ENCODE data around the gene YY1.

The YY1 gene

DNA sequence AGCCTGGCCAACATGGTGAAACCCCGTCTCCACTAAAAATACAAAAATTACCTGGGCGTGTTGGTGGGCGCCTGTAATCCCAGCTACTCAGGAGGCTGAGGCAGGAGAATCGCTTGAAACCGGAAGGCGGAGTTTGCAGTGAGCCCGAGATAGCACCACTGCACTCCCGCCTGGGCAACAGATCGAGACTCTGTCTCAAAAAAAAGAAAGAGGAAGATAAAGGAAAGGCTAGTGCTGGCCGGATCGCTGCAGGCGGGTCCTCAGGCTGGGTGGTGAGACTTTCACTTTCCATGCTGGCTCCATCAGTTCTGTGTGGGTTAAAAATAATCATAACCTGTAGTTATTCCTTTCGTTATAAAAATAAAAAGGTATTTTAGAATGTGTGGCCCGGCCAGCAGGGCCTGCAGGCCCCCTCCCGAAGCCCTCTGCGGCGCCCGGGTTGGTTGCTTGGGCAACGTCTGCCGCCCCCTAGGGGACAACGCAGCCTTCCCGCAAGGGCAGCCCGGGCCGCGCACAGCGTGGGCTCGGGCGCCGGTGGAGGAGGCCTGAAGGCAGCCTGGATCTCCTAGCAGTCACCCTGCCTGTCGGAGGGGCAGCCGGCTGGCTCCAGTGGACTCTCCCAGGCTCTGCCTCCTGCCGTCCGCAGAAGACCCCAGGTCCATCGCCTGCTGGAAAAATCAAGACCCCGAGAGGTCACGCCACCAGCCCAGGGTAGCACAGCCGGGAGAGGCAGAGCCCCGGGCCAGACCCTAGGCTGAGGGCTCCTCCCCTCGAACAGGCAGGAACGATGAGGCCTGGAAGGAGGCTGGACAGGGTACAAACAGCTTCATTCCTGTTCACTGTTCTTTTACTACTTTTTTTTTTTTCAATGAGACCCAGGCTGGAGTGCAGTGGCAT, 79.2 kb downstream of the YY1 start:
- no peak for DNase-seq

DNA sequence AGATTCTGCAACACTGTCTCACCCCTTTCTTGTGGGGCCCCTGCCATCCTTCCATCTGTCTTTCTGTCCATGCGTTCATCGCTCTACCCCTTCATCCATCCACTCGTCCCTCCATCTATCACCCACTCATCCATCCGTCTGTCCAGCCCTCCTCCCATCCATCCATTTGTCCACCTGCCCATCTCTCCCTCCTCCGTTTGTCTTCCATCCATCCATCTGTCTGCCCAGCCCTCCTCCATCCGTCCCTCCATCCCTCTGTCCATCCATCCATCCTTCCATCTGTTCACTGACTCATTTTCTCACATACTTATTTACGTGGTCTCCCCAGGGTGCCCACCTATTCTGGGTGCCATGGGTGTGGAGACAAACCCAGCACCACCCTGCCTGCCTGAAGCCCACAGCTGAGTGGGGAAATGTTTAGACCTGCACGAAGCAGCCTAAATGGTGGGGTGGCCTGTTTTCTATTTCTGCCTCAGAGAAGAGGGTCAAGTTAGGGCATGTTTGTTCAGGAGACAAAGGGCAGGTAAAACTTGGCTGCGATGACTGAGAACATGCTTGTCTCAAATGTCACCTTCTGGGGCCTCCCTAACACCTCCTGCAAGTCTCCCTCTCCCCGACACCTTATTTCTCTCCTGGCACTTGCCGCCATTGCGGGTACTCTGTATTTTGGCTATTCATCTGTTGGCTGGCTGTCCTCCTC, 81.4 kb downstream of the YY1 start:
- DNase-seq = no peak

DNA sequence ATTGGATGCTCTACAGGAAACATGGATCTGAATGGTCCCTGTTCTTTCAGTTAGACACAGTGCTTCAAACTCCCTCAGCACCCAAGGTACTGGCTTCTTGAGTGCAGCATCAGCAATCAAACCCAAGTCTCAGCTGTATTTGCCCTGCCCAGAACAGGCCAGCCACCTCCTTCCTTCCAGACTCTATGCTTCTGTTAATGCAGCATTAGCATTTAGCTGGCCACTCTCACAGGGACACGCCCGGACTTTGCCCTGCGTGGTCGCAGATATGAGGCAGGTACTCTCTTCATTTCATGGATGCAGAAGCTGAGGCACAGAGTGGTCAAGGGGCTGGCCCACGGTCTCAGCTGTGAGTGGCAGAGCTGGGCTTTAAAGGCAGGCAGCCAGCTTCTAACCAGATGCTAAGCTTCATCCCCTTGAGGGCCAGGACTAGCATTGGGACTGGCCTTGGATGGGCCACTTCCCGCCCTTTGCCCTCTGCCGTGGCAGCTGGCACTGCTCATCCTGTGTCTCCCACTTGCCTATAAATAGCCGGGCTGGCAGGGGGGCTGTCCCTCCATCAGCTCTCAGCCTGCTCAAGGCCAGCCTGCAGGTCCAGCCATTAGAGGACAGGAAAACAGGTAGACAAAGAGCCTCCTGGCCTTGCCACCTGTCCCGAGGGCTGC, 82.7 kb downstream of the YY1 start:
- no peak for DNase-seq

- DNase-seq = no peak
Observed at GRCh38 chr14:100322138-100322957, 83.4 kb downstream of the YY1 start.

GRCh38 chr14:100323121-100323941, 84.4 kb downstream of the YY1 start, which contains the start of gene SLC25A47:
SLC25A47 (plus strand) TSS chr14:100323339; CDS start chr14:100323415, 76 bp downstream.
- no peak for DNase-seq

DNA sequence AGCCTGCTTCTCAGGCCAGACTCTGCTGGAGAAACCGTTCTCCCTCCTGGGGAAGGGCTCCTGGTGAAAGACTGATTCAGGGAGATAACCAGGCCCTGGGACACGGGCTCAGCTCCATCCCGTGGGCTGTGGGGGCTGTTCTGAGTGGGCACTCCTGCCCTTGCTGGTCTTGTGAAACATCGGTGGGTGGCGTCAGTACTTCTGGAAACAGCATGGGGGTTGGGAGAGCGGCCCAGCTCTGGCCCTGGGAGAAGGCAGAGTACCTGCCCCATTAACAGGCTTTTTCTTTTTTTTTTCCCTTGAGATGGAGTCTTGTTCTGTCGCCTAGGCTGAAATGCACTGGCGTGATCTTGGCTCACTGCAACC, 85.0 kb downstream of the YY1 start:
- no peak for DNase-seq

- DNase-seq = no peak
Observed at GRCh38 chr14:100325231-100325632, 86.3 kb downstream of the YY1 start.

DNA sequence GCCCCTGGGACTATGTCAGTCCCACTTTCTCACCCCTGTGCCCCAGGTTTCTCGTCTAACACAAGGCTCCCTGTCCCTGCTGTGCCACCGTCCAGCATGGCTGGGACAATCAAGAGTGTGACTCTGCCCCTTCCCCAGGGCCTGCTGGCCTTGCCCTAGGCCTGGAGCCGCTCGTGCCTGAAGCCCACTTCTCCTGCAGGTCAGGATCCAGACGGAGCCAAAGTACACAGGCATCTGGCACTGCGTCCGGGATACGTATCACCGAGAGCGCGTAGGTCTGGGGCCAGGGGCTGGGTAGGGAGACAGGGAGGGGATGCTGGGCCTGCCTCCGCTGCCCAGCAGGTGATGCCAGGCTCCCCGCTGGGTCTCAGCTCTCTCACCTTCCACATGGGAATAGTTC, 87.0 kb downstream of the YY1 start:
- DNase-seq = no peak

DNA sequence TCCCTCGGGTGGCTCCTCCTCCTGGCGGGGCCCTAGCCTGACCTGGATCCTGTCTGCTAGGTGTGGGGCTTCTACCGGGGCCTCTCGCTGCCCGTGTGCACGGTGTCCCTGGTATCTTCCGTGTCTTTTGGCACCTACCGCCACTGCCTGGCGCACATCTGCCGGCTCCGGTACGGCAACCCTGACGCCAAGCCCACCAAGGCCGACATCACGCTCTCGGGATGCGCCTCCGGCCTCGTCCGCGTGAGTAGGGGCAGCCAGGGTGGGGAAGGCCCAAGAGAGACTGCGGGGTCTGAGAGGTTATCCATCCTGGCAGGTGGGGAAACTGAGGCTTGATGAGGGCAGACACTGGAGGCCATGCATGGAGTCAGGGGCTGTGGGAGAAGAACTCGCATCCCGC, 88.2 kb downstream of the YY1 start:
- no peak for DNase-seq

- DNase-seq = no peak
Observed at GRCh38 chr14:100328495-100329163, 89.7 kb downstream of the YY1 start.

- DNase-seq = no peak
Observed at GRCh38 chr14:100329233-100330006, 90.5 kb downstream of the YY1 start.

- DNase-seq = no peak
Observed at GRCh38 chr14:100330007-100330344, 91.0 kb downstream of the YY1 start.

- DNase-seq = no peak
Observed at GRCh38 chr14:100330388-100330931, 91.5 kb downstream of the YY1 start.

- no peak for DNase-seq
Observed at GRCh38 chr14:100332071-100332639, 93.2 kb downstream of the YY1 start.

All from 8988T (cell line).